Spinal cord (tissue), 10 donors: Measurements from ENCODE around the gene PDLIM5. TPM values are rescaled to one million over a fixed set of nuclear protein-coding genes. Genes with fewer than 3 reads are reported as not detected.
A peak's percentile ranks its signal among the peaks of the same experiment; 100 is the strongest.

Experiments used
- DNase-seq, 6 donors: peaks; one replicate each; pipeline versions ENCODE4 v3.0.0 to v3.0.0-alpha.2; 2013 to 2015; ENCODE audit warnings: low spot score in 6 of 6, low read depth in 4 of 6
- H3K27ac ChIP-seq: one replicate; pipeline ENCODE4 v1.5.1; 2013; ENCODE audit warnings: low read depth, low read length, control low read depth
- H3K27me3 ChIP-seq: one replicate; pipeline ENCODE4 v1.6.1; 2013; ENCODE audit warnings: low read length; ENCODE audit not compliant: control insufficient read depth, insufficient read depth
- H3K36me3 ChIP-seq: one replicate; pipeline ENCODE4 v1.6.1; 2013; ENCODE audit warnings: low read length; ENCODE audit not compliant: control insufficient read depth, insufficient read depth
- H3K4me1 ChIP-seq: one replicate; pipeline ENCODE4 v1.6.1; 2013; ENCODE audit warnings: low read length; ENCODE audit not compliant: control insufficient read depth, insufficient read depth
- H3K4me3 ChIP-seq: one replicate; pipeline ENCODE4 v1.5.1; 2013; ENCODE audit warnings: low read depth, low read length, control low read depth
- H3K9me3 ChIP-seq: one replicate; pipeline ENCODE4 v1.6.1; 2013; ENCODE audit warnings: low read length; ENCODE audit not compliant: control insufficient read depth, insufficient read depth
- WGBS: methylation state at CpG from one replicate; pipeline ENCODE4 v1.1.5; 2013; ENCODE audit warnings: missing lambda C conversion rate; ENCODE audit not compliant: insufficient coverage; 5-methylcytosine and 5-hydroxymethylcytosine counted together
- polyA plus RNA-seq, 2 donors: library from polyadenylated mRNA; unstranded; fragments of 120-200 nt; gene quantifications; one replicate each; pipeline ENCODE4 v1.2.1, GENCODE V29; 2013; ENCODE audit not compliant: insufficient read length in 2 of 2
- total RNA-seq, 2 donors: library from RNA; depleted of rRNA in 1 of 2; stranded (reverse); fragments of 120-200 nt in 1 of 2; fragments of >200 nt in 1 of 2; gene quantifications; one replicate each; pipeline versions ENCODE4 v1.2.3 to v1.2.4, GENCODE V29; 2013 to 2014
- donor health status: healthy.

Gene PDLIM5
- total and polyA plus RNA-seq, 4 donors: 43.7 to 102 (median 72.0) TPM

DNA sequence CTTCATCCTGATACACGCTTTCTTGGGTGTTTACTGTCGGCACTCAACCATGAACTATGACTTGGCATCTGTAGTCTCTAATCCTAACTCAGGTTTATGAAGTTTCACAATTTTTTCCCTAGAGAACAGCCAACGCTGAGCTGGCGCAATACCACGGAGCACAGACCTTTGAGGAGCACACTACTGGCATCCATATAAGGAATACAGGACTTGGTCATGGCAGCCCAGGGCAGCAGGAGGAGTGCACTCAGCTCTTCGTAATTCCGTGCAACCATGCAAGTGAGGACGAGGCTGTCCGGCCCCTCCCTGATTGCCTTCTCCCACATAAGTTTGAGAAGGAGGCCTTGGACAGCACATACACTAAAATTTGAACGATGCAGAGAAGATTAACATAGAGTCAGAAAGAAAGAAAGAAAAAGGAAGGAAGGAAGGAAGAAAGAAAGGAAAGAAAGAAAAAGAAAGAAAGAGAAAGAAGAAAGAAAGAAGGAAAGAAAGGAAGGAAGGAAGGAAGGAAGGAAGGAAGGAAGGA lies 41.0 kb upstream of the PDLIM5 start:
- Histone ChIP-seq H3K4me1 (no peaks in the 10 kb centered on the region), H3K27ac (no peak overlapping the region), H3K9me3 (peaks cover 2% of the 10 kb centered on the region), H3K27me3 (peaks cover 2% of the 10 kb centered on the region), H3K4me3 (no peak overlapping the region), H3K36me3 (no peaks in the 10 kb centered on the region)
- WGBS: 92% methylated on average over 8 of the region's 10 CpGs
- no peak for DNase-seq

DNA sequence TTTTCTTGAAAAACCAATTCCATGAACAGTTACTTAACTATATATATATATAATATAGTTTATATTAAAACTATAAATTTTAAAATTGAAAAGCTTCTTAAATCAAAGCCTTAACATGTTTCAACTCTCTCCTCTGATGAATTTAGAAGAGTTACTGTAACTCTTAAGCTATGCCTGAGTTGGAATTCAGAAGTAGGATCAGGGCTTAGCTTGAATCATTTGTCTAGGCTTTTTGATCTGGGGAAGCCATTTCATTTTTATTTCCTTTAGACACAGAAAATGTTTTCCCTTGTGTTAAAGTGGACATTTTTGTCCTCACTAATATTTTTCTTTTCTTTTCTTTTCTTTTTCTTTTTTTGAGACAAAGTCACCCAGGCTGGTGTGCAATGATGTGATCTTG lies 40.4 kb upstream of the PDLIM5 start:
- no peak for DNase-seq
- Histone ChIP-seq H3K27me3 (peaks cover 2% of the 10 kb centered on the region), H3K9me3 (peaks cover 2% of the 10 kb centered on the region), H3K27ac (no peak overlapping the region), H3K4me1 (no peaks in the 10 kb centered on the region), H3K4me3 (no peak overlapping the region), H3K36me3 (no peaks in the 10 kb centered on the region)

DNA sequence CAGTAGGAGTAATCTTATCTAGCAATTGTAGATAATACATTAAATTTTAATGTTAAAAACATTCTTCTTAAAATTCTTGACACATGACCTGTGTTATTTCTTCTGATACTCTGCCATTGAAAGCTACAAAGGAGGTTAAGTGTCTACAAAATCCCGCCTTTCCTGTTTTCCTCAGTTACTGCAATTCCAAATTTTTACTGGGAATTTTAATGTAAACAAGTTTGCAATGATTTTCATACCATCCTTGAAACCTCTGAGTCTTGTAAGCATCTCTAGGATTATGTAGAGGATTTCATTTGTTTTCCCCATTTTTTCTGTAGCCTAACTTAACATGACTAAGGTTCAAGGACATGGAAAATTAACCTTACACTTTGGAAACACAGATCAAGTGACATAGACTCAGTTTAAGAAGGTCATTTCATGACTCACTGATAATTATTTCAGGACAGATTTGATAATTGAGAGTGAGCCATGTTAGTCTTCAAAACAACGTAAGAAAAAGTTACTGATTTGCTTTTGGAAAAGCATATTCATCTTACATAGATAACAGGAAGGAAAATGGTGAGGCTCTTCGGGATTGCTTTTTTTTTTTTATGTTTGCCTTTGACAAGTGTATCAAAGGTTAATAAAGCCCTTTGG lies 39.6 kb upstream of the PDLIM5 start:
- peaks cover 2% of the 10 kb centered on the region for H3K9me3 ChIP-seq
- H3K4me1 ChIP-seq: no peaks in the 10 kb centered on the region
- H3K36me3 ChIP-seq: no peaks in the 10 kb centered on the region
- WGBS: no CpG with 5 or more reads among the region's 3 CpGs
- H3K27me3 ChIP-seq: peaks cover under 1% of the 10 kb centered on the region
- H3K4me3 ChIP-seq: no peak overlapping the region
- no peak overlapping the region for H3K27ac ChIP-seq
- no peak for DNase-seq

DNA sequence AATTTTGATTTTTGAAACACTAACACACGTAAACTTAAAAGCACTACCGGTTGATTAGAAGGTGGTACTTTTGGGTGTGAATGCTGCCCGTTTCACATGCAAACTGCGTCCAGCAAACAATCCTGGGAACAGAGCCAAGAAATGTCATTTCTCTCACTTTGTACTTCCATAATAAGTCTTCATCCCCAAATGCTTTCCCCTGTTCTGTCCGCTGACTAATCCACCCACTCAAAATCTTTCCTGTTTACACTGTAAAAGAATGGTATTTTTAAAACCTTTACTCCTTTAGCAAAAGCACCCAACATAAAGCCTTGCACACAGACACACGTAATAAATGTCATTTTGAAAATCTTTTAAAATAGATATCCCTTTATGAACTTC lies 39.1 kb upstream of the PDLIM5 start:
- WGBS: 20% methylated on average over 1 of the region's 6 CpGs
- Histone ChIP-seq H3K27ac (no peak overlapping the region), H3K4me1 (no peaks in the 10 kb centered on the region), H3K9me3 (peaks cover 2% of the 10 kb centered on the region), H3K27me3 (no peaks in the 10 kb centered on the region), H3K4me3 (no peak overlapping the region), H3K36me3 (no peaks in the 10 kb centered on the region)
- peak in 2 of 6 donors; percentile 37 to 49 for DNase-seq

DNA sequence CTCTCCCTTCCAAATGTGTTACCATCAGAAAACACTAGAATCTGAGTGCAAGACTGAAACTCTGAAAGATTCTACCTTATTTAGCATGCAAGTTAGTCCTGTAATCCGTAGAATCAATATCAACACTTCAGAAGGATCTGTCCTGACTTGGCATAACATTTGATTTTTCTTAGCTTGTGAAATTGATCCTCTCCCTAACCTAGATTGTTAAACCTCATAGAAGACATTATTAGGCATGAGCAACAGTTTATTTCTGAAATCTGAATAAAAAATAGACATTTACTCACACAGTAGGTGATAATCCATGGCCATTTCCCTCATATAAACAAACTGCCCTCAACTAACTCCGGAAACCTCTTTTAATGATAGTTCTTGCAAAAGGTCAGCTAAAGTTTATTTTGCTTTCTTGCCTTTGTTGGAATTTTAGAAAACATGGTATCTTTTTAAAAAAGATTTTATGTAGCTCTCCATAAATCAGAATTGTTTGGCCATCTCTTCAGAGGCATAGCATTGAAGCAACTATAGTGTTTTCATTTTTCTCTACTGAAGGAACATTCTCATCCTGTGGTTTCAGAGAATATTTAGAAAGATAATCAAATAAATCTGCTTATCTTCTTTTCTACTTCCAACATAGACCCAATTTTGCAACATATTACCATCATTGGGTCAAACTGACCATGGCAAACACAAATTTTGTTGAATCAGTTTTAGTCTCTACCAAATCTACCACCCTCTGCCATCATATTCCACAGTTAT lies 38.5 kb upstream of the PDLIM5 start:
- no peaks in the 10 kb centered on the region for H3K27me3 ChIP-seq
- no CpG with 5 or more reads among the region's 2 CpGs for WGBS
- H3K4me3 ChIP-seq: no peak overlapping the region
- no peaks in the 10 kb centered on the region for H3K4me1 ChIP-seq
- no peak overlapping the region for H3K27ac ChIP-seq
- DNase-seq: no peak
- no peaks in the 10 kb centered on the region for H3K36me3 ChIP-seq
- peaks cover 2% of the 10 kb centered on the region for H3K9me3 ChIP-seq

DNA sequence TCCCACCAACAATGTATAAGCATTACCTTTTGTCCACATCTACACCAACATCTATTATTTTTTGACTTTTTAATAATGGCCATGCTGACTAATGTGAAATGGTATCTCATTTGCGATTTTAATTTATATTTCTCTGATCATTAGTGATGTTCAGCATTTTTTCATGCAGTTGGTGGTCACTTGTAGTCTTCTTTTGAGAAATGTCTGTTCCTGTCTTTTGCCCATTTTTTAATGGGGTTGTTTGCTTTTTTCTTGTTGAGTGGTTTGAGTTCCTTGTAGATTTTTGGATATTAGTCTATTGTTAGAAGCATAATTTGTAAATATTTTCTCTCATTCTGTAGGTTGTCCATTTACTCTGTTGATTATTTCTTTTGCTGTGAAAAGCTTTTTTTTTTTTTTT lies 36.8 kb upstream of the PDLIM5 start:
- no peaks in the 10 kb centered on the region for H3K36me3 ChIP-seq
- H3K4me1 ChIP-seq: no peaks in the 10 kb centered on the region
- H3K4me3 ChIP-seq: no peak overlapping the region
- H3K27me3 ChIP-seq: no peaks in the 10 kb centered on the region
- H3K9me3 ChIP-seq: peaks cover 2% of the 10 kb centered on the region
- no peak overlapping the region for H3K27ac ChIP-seq
- WGBS: no CpG with 5 or more reads among the region's 1 CpG
- no peak for DNase-seq

DNA sequence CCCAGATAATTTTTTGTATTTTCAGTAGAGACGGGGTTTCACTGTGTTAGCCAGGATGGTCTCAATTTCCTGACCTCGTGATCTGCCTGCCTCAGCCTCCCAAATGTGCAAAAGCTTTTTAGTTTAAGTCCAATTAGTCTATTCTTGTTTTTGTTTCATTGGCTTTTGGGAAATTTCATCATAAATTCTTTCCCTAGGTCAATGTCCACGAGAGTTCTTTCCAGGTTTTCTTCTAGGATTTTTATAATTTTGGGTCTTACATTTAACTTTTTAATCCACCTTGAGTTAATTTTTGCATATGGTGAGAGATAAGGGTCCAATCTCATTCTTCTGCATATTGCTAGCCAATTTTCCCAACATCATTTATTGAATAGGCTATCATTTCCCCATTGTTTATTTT lies 36.3 kb upstream of the PDLIM5 start:
- no peaks in the 10 kb centered on the region for H3K36me3 ChIP-seq
- H3K4me1 ChIP-seq: no peaks in the 10 kb centered on the region
- H3K9me3 ChIP-seq: peaks cover 2% of the 10 kb centered on the region
- no CpG with 5 or more reads among the region's 3 CpGs for WGBS
- H3K27me3 ChIP-seq: no peaks in the 10 kb centered on the region
- H3K4me3 ChIP-seq: no peak overlapping the region
- DNase-seq: no peak
- H3K27ac ChIP-seq: no peak overlapping the region

DNA sequence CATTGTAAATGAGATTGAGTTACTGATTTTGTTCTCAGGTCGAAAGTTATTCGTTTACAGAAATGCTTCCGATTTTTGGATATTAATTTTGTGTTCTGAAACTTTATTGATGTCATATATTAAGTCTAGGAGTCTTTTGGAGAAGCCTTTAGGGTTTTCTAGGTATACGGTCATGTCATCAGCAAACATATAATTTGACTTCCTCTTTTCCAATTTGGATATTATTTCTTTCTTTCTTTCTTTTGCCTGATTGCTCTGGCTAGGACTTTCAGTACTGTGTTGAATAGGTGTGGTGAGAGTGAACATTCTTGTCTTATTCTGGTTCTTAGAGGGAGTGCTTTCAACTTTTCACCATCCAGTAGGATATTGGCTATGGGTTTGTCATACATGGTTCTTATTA lies 35.4 kb upstream of the PDLIM5 start:
- 100% methylated on average over 3 of the region's 4 CpGs for WGBS
- Histone ChIP-seq H3K27ac (no peak overlapping the region), H3K4me1 (no peaks in the 10 kb centered on the region), H3K9me3 (peaks cover 2% of the 10 kb centered on the region), H3K4me3 (no peak overlapping the region), H3K36me3 (no peaks in the 10 kb centered on the region), H3K27me3 (no peaks in the 10 kb centered on the region)
- DNase-seq: no peak

DNA sequence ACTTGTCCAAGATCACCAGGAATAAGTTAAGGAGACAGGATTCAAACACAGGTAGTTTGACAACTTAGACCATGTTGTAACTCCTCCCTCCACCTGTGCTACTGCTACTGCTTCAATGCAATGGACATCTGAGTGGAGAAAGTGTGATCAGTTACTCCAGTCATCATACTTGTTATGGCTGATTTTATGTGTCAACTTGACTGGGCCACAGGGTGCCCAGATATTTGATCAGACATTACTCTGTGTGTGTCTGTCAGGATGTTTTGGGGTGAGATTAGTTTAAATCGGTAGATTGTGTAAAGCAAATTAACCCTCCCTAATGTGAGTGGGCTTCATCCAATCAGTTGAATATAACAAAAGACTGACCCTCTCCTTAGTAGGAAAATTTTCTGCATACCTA lies 34.8 kb upstream of the PDLIM5 start:
- no CpG with 5 or more reads among the region's 1 CpG for whole genome bisulfite sequencing
- H3K27me3 ChIP-seq: no peaks in the 10 kb centered on the region
- no peak for DNase-seq
- no peak overlapping the region for H3K27ac ChIP-seq
- no peak overlapping the region for H3K4me3 ChIP-seq
- no peaks in the 10 kb centered on the region for H3K36me3 ChIP-seq
- no peaks in the 10 kb centered on the region for H3K4me1 ChIP-seq
- peaks cover 2% of the 10 kb centered on the region for H3K9me3 ChIP-seq

DNA sequence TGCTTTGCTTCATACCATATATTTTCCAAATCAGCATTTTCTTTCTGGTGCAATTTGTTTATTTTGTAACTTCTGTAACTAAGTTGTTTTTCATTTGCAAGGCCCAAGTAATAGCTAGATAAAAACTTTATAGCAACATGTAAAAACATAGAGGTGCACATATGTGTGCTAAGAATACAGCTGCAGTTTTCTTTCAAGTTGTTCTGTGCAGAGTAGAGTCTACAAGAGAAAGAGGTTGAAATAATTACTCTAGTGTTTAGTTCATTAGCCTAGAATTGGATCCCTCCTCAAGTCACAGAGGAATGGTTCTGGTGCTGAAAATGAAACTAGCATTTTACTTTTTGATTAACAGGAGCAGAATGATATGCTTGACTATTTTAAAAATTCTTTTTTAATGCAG lies 32.2 kb upstream of the PDLIM5 start:
- H3K4me3 ChIP-seq: no peak overlapping the region

More for the DNA sequence above, 32.2 kb upstream of the PDLIM5 start:
- no peaks in the 10 kb centered on the region for H3K36me3 ChIP-seq
- H3K4me1 ChIP-seq: no peaks in the 10 kb centered on the region
- no peak for DNase-seq
- H3K27me3 ChIP-seq: no peaks in the 10 kb centered on the region
- H3K27ac ChIP-seq: no peak overlapping the region
- peaks cover 2% of the 10 kb centered on the region for H3K9me3 ChIP-seq
